Rectal smooth muscle tissue (tissue), 1 donor: ENCODE data around the gene ZCCHC7.
"Not testable (repeated sequence)": the region's sequence is repeated elsewhere in the genome, so short reads cannot be mapped to it uniquely, and the experiment has no call there.

Source experiments
- H3K27ac ChIP-seq: one replicate; pipeline ENCODE4 v1.7.0; 2013; ENCODE audit warnings: low read depth, low read length, inconsistent platforms
- H3K27me3 ChIP-seq: one replicate; pipeline ENCODE4 v1.7.0; 2013; ENCODE audit warnings: low read length; ENCODE audit not compliant: control insufficient read depth, insufficient read depth
- H3K36me3 ChIP-seq: one replicate; pipeline ENCODE4 v1.7.0; 2013; ENCODE audit warnings: low read length; ENCODE audit not compliant: control insufficient read depth, insufficient read depth
- H3K4me1 ChIP-seq: one replicate; pipeline ENCODE4 v1.7.0; 2013; ENCODE audit warnings: low read length; ENCODE audit not compliant: control insufficient read depth, insufficient read depth
- H3K4me3 ChIP-seq: one replicate; pipeline ENCODE4 v1.7.0; 2013; ENCODE audit warnings: low read length
- H3K9ac ChIP-seq: one replicate; pipeline ENCODE4 v1.7.0; 2013; ENCODE audit warnings: low read length

The ZCCHC7 gene

GRCh38 chr9:37187292-37187691, 66.9 kb downstream of the ZCCHC7 start:
- peaks cover 2% of the 10 kb centered on the region for H3K36me3 ChIP-seq
- no peaks in the 10 kb centered on the region for H3K27me3 ChIP-seq
- H3K4me1 ChIP-seq, result no peaks in the 10 kb centered on the region
- no peak overlapping the region for H3K27ac ChIP-seq
- H3K9ac ChIP-seq, result no peak overlapping the region
- H3K4me3 ChIP-seq, result no peak overlapping the region

GRCh38 chr9:37187713-37188439, 67.5 kb downstream of the ZCCHC7 start:
- Histone ChIP-seq H3K4me1 (no peaks in the 10 kb centered on the region), H3K27ac (no peak overlapping the region), H3K4me3 (no peak overlapping the region), H3K9ac (no peak overlapping the region), H3K36me3 (peaks cover 2% of the 10 kb centered on the region), H3K27me3 (no peaks in the 10 kb centered on the region)

- not testable (repeated sequence) for H3K9ac ChIP-seq, H3K27ac ChIP-seq, H3K27me3 ChIP-seq, H3K4me3 ChIP-seq, H3K4me1 ChIP-seq, H3K36me3 ChIP-seq
Measured at GRCh38 chr9:37190739-37191138, 70.4 kb downstream of the ZCCHC7 start.

- peaks cover 2% of the 10 kb centered on the region for H3K36me3 ChIP-seq
- H3K4me3 ChIP-seq, result no peak overlapping the region
- H3K27me3 ChIP-seq, result no peaks in the 10 kb centered on the region
- H3K4me1 ChIP-seq, result no peaks in the 10 kb centered on the region
- H3K27ac ChIP-seq, result no peak overlapping the region
- no peak overlapping the region for H3K9ac ChIP-seq
Measured at GRCh38 chr9:37191403-37192089, 71.2 kb downstream of the ZCCHC7 start.

GRCh38 chr9:37192803-37193202, 72.4 kb downstream of the ZCCHC7 start:
- Histone ChIP-seq H3K27ac (no peak overlapping the region), H3K4me3 (no peak overlapping the region), H3K9ac (no peak overlapping the region), H3K27me3 (no peaks in the 10 kb centered on the region), H3K36me3 (peaks cover 2% of the 10 kb centered on the region), H3K4me1 (peaks cover 4% of the 10 kb centered on the region)

GRCh38 chr9:37197158-37198038, 77.0 kb downstream of the ZCCHC7 start:
- H3K27me3 ChIP-seq, result no peaks in the 10 kb centered on the region

GRCh38 chr9:37198039-37198729, 77.8 kb downstream of the ZCCHC7 start:
- Histone ChIP-seq H3K9ac (no peak overlapping the region), H3K27ac (no peak overlapping the region), H3K4me3 (no peak overlapping the region), H3K27me3 (no peaks in the 10 kb centered on the region), H3K36me3 (no peaks in the 10 kb centered on the region), H3K4me1 (peaks cover 4% of the 10 kb centered on the region)

More at GRCh38 chr9:37197158-37198038, 77.0 kb downstream of the ZCCHC7 start:
- Histone ChIP-seq H3K4me3 (no peak overlapping the region), H3K4me1 (peaks cover 4% of the 10 kb centered on the region), H3K27ac (no peak overlapping the region), H3K9ac (no peak overlapping the region), H3K36me3 (no peaks in the 10 kb centered on the region)

- Histone ChIP-seq H3K27me3 (no peaks in the 10 kb centered on the region), H3K27ac (no peak overlapping the region), H3K4me1 (peaks cover 4% of the 10 kb centered on the region), H3K36me3 (no peaks in the 10 kb centered on the region), H3K9ac (no peak overlapping the region), H3K4me3 (no peak overlapping the region)
Measured at GRCh38 chr9:37198831-37199230, 78.5 kb downstream of the ZCCHC7 start.

GRCh38 chr9:37200433-37201005, 80.1 kb downstream of the ZCCHC7 start:
- Histone ChIP-seq H3K27me3 (no peaks in the 10 kb centered on the region), H3K9ac (no peak overlapping the region), H3K36me3 (no peaks in the 10 kb centered on the region), H3K4me3 (no peak overlapping the region), H3K27ac (no peak overlapping the region), H3K4me1 (peaks cover 4% of the 10 kb centered on the region)

- H3K27ac ChIP-seq, result no peak overlapping the region
Measured at GRCh38 chr9:37201581-37201980, 81.2 kb downstream of the ZCCHC7 start.

GRCh38 chr9:37202091-37202490, 81.7 kb downstream of the ZCCHC7 start:
- H3K27me3 ChIP-seq, result no peaks in the 10 kb centered on the region
- H3K4me3 ChIP-seq, result no peak overlapping the region
- no peak overlapping the region for H3K27ac ChIP-seq
- H3K9ac ChIP-seq, result no peak overlapping the region
- no peaks in the 10 kb centered on the region for H3K36me3 ChIP-seq
- peaks cover 3% of the 10 kb centered on the region for H3K4me1 ChIP-seq

More at GRCh38 chr9:37201581-37201980, 81.2 kb downstream of the ZCCHC7 start:
- Histone ChIP-seq H3K9ac (no peak overlapping the region), H3K4me1 (peaks cover 4% of the 10 kb centered on the region), H3K36me3 (no peaks in the 10 kb centered on the region), H3K27me3 (no peaks in the 10 kb centered on the region), H3K4me3 (no peak overlapping the region)
